ENCODE results near the gene CDH23.

The CDH23 gene

DNA sequence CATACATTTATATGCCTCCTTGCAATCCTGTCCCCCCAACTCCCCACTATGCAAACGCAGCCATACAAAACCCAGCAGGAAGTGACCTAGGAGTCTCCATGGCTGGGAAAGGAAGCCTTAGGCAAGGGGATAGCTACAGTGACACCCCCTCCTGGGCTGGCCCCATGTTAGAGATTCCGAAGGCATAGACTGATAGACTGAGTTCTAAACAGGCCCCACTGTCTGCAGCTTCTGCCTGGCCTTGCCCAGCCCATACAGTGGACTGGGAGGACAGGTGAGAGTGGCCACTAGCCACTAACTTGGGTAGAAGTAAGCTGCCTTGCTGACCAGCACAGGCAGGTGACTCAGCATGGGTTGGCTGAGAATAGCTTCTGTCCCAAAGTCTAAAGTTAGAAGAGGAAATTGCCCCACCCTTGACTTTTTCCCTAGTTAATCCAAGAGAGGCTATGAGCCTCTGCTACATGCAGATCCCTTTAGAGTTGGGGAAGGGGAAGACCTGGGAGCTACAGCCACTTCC lies 216.6 kb downstream of the CDH23 start:
- DNase-seq (ENCODE audit: low read depth, low spot score), result no peak
- no peak overlapping the region for H3K4me3 ChIP-seq (ENCODE audit: low read depth, low read length)
- in situ Hi-C loops (cut with HindIII; ENCODE audit: low sequenced_read_pairs), result no loop called here
- TF ChIP-seq, protein P1, sequence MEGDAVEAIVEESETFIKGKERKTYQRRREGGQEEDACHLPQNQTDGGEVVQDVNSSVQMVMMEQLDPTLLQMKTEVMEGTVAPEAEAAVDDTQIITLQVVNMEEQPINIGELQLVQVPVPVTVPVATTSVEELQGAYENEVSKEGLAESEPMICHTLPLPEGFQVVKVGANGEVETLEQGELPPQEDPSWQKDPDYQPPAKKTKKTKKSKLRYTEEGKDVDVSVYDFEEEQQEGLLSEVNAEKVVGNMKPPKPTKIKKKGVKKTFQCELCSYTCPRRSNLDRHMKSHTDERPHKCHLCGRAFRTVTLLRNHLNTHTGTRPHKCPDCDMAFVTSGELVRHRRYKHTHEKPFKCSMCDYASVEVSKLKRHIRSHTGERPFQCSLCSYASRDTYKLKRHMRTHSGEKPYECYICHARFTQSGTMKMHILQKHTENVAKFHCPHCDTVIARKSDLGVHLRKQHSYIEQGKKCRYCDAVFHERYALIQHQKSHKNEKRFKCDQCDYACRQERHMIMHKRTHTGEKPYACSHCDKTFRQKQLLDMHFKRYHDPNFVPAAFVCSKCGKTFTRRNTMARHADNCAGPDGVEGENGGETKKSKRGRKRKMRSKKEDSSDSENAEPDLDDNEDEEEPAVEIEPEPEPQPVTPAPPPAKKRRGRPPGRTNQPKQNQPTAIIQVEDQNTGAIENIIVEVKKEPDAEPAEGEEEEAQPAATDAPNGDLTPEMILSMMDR (IDR thresholded peaks at IDR 0.05; ENCODE audit: low read depth, low read length), result no peak

DNA sequence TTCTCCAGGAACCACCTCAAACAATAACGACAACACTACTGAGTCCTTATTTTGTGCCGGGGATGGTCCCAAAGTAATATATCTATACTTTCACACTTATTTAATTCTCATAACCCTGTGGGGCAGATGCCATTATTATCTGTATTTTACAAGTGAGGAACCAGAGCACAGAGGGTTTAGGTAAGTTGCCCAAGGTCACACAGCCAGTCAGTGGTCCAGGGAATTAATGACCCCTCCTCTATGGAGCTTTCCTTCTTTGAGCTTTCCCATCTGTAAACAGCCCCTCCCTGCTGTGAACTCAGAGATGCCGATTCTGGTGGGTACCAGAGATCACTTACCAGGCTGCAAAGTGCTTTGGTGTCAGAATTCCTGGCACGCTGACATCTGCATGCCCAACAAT lies 217.2 kb downstream of the CDH23 start:
- no peak for DNase-seq (ENCODE audit: low read depth, low spot score)
- TF ChIP-seq, protein P1 (IDR thresholded peaks at IDR 0.05; ENCODE audit: low read depth, low read length), result no peak
- no peak overlapping the region for H3K4me3 ChIP-seq (ENCODE audit: low read depth, low read length)
- in situ Hi-C loops (cut with HindIII; ENCODE audit: low sequenced_read_pairs), result no loop called here

DNA sequence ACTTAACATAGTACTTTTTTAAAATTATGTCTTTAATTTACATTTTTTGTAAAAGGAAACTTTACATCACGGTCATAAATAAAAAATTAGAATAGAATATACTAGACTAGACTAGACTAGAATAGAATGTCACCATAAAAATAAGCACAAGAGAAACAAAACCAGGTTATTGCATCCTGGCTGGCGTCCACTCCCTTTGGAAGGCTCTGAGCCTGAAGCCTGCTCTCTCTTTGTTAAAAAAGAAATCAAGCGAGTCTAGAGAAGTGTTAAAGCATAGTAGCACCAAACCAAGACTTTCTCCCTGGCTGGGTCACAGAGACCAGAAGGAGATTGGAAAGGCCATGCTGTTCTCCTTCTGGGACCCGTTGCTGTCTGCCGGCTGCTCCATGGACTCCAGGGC lies 218.2 kb downstream of the CDH23 start:
- in situ Hi-C loops (cut with HindIII; ENCODE audit: low sequenced_read_pairs), result no loop called here
- TF ChIP-seq, protein P1 (IDR thresholded peaks at IDR 0.05; ENCODE audit: low read depth, low read length), result no peak
- H3K4me3 ChIP-seq (ENCODE audit: low read depth, low read length), result no peak overlapping the region
- DNase-seq (ENCODE audit: low read depth, low spot score), result no peak

DNA sequence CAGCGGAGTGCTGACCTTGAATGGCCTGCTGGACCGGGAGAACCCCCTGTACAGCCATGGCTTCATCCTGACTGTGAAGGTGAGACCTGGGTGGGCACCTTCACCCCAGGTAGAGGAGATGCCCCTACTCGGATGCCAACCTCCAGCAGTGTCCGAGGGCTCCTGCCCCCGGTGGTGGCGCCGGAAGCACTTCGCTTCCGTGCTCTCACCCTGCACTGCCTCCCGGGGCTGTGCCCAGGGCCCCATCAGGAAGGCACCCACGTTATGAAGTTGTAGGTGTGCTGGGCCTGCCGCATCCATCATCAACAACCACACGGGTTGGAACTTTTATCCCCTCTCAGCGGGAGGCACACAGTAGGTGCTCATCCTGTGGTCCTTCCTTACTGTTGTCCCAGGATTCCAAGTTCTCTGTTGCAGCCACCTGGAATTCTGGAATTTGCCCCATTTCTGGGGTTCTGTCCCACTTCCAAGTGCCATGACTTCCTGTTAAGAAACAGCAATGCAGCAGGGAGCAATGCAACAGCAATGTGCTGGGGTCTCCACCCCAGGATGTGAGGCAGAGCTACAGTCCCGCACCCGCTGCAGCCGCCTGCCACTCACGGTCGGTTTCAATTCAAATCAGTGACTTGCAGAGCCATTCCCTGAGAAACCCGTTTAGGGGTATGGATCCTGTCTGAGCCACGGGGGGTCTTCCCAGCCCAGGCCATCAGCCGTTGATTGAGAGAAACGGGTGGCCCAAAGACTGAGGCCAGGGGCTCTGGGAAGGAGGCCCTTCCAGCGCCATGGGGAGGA lies 219.0 kb downstream of the CDH23 start:
- no peak for DNase-seq (ENCODE audit: low read depth, low spot score)
- H3K4me3 ChIP-seq (ENCODE audit: low read depth, low read length), result no peak overlapping the region
- in situ Hi-C loops (cut with HindIII; ENCODE audit: low sequenced_read_pairs), result no loop called here
- TF ChIP-seq, protein P1 (IDR thresholded peaks at IDR 0.05; ENCODE audit: low read depth, low read length), result no peak

DNA sequence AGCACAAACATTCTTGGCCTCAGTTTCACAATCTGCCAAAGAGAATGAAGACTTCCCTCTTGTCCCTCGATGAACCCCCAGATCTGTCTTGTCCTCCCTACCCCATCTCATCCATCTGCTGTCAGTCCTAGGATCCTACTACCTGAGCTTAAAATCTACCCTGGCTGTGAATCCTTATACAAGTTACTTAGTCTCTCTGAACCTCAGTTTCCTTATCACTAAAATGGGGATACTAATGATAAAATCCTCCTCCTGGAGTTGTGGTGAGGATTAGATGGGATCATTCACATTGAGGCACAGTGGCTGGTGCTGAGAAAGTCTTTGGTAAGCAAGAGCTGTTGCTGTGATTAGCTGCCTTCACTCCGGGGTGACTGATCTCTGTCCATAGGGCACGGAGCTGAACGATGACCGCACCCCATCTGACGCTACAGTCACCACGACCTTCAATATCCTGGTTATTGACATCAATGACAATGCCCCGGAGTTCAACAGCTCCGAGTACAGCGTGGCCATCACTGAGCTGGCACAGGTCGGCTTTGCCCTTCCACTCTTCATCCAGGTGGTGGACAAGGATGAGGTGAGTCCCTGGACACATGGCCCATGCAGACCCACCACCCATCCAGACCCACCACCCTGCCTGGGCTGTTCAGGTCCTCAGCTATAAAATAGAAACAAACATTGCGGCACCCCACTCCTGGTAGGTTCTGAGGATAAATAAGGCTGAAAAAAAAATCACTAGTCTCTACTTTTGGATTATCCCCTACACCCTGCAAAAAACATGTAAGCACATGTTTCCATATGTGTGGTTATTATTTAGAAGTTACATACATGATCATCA lies 220.3 kb downstream of the CDH23 start:
- no peak for DNase-seq (ENCODE audit: low read depth, low spot score)
- in situ Hi-C loops (cut with HindIII; ENCODE audit: low sequenced_read_pairs), result no loop called here
- no peak overlapping the region for H3K4me3 ChIP-seq (ENCODE audit: low read depth, low read length)
- TF ChIP-seq, protein P1 (IDR thresholded peaks at IDR 0.05; ENCODE audit: low read depth, low read length), result no peak

DNA sequence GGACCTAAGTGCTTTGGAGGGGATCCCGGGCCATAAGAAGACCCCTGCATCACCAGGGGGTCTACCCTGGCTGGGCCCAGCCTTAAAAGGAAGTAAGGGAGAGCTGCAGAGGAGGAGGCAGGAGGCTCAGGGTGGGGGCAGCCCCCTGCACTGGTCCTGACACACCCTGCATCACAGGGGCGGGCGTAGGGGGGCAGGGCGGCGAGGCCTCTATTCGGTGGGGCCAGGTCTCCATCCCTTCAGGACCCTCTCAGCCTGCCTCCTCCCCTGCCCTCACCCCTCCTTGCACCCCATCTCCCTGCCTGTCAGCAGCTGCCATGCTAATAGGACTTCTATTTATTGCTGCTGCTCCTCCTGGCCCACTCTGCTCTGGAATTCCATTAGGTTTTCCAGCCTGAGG lies 221.5 kb downstream of the CDH23 start:
- no peak overlapping the region for H3K4me3 ChIP-seq (ENCODE audit: low read depth, low read length)
- TF ChIP-seq, protein P1 (IDR thresholded peaks at IDR 0.05; ENCODE audit: low read depth, low read length), result no peak
- DNase-seq (ENCODE audit: low read depth, low spot score), result no peak
- in situ Hi-C loops (cut with HindIII; ENCODE audit: low sequenced_read_pairs), result no loop called here

All from astrocyte of the spinal cord (primary cell).